ENCODE data around the gene SHISAL1.
A peak's percentile ranks its signal among the peaks of the same experiment; 100 is the strongest.
"Not testable (repeated sequence)": the region's sequence is repeated elsewhere in the genome, so short reads cannot be mapped to it uniquely, and the experiment has no call there.

SHISAL1 gene

DNA sequence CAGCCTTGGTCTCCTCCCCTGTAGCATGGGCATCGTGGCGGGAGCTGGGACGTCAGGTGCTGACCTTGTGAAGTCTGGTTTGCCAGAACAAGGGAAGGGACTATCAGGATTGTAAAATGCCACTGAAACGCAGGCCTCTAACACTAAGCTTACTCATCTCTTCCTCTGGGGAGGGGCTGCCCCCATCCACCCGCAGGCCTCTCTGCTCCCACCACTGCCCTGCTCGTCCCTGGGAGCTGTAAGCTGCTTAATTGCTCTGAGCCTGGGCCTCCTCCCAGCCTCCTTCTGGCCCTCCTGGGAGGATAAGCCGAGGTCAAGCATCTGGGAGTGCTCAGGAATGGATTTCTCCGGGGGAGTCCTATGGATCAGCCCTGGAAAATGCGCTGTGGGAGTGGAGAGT lies 8.4 kb downstream of the SHISAL1 start:
- FAIRE-seq (peak; percentile 53), DNase-seq (ENCODE audit: low spot score) (peak; percentile 48)

DNA sequence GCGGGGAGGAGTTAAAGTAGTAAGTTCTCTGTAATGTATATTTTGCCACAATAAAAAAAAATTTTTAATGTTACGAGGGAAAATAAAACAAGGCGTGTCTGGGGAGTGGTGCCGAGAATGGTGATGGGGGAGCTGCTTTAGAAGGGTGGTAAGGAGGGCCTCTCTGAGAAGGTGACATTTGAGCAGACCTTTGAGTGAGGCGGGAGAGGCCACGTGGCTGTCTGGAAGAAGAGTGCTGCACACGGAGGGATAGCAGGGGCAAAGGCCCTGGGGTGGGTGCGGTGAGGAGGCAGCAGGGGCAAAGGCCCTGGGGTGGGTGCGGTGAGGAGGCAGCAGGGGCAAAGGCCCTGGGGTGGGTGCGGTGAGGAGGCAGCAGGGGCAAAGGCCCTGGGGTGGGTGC lies 10.4 kb downstream of the SHISAL1 start:
- FAIRE-seq; DNase-seq (ENCODE audit: low spot score): not testable (repeated sequence)

DNA sequence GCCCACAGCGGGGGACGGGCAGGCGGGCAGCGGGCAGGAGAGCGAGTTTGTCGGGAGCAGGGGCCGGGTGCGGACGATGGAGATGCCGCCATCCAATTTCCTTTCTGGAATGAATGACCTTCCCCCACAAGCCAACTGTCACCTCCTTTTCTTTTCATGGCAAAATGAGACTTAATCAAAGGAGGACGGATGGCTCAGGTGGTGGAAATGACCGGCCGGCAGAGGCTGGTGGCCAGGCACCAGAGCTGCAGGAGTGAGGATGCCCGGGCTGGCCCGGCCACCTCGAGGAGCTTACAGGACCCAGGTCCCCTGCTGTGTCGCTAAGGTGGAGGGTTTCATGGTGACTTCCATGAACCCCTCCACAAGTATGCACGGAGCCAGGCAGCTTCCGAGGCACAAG lies 11.7 kb downstream of the SHISAL1 start:
- FAIRE-seq (no peak), DNase-seq (ENCODE audit: low spot score) (no peak)

DNA sequence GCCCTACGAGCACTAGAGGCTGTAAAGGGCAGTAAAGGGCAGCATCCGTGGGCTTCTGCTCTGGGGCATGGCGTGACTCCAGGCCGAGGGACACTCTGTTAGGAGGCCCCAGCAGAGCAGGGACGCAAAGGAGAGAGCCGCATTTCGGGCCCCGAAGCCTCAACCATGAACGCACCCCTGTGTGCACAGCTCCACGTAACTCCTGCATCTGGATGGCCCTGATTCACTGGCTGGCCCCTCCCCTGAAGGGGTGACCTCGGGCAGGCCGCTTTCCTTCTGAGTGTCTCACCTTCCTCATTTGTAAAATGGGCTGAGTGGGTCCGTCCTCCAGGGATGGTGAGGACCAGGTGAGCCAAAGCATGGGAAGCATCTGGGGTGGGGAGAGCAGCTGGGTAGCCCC lies 13.6 kb downstream of the SHISAL1 start:
- no peak for DNase-seq (ENCODE audit: low spot score)

DNA sequence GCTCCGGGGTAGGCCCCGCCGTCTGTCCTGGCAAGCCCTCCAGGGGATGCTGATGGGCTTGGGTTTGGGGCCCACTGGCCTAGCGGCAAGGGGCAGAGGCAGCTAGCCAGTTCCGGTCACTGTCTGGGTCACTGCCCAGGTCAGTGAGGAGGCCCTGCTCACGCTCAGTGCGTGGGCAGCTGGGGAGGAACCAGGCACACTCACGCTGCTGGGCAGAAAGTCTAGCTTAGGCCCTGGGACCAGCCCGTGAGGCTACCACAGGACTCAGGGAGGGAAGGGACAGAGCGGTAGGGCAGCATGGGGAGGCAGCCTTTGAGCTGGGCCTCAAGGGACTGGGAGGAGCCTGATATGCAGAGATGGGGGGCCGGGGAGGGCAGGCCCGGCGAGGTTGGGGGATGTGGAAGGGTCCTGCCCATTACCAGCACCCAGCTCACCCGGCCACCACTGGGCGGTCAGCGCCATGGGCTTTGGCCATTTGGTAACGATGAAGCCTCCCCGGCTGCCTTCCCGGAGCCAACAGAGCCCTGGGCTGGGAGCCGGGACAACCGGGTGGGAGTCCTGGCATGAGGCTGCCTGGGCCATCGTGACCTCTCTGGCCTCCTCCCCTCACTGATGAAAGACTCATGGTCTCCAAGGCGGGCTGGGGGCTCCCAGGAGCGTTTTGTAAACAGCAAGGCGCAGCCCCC lies 14.2 kb downstream of the SHISAL1 start:
- no peak for FAIRE-seq
- no peak for DNase-seq (ENCODE audit: low spot score)

More for the DNA sequence above, 13.6 kb downstream of the SHISAL1 start:
- no peak for FAIRE-seq

DNA sequence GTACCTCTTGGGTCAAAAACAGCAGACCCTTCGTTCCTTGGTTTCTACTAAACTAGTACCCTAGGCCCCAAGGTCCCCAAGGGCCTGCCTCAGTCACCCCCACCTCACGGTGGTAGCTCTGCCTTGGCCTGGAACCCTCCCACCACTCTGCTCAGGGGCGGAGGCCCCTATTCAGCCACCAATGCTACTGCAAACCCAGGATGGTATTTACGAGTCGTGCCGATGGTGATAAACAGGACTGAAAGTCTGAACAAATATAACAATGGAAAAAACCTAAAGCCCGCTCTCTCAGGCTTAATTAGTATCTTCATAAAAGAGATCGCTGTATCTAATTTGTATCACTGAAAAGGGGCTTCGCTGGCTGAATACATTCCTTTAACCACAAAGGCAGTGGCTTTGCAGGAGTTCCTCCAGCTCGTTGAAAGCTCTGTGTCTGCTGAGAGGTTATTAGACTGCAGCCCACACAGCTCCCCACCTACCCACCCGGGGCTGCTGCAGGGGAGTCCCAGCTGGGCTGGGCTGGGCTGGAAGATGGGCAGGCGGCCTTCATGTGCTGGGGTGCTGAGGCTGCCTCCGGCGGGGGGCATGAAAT lies 15.2 kb downstream of the SHISAL1 start:
- FAIRE-seq (no peak), DNase-seq (ENCODE audit: low spot score) (no peak)

DNA sequence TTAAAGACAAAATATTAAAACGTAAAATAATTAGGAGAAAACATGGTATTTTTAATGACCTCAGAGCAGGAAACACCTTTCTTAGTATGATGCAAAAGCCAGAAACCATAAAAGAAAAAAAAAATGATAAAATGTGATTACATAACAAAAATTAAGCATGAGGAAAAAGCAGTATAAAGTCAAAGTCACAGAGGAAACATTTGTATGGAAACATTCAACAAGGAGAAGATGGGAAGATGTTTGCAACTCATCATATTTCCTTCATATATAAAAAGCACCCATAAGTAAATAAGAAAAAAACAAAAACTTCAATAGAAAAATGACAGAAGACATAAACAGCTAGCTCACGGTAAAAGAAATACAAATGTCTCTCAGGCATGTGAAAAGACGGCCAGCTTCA lies 17.3 kb downstream of the SHISAL1 start:
- DNase-seq (ENCODE audit: low spot score) (no peak), FAIRE-seq (no peak)

DNA sequence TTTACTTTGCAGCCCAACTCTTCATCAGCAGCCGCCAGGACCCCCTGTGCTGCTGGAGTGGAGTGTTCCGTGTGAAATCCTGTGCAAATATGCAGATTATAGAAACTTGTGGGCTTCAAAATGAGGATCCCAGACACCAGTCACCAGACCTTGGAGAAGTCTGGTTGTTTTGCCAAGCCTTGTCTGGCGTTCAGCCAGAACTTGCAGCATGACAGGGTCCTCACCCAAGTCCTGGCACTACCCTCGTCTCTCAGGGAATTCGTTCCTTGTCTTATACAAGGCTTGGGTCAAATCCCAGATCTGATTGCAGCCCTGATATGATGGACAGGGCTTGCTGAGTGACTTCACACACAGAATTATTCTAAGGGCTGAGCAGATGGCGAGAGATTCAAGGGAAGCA lies 18.9 kb downstream of the SHISAL1 start:
- no peak for FAIRE-seq
- DNase-seq (ENCODE audit: low spot score) = no peak

DNA sequence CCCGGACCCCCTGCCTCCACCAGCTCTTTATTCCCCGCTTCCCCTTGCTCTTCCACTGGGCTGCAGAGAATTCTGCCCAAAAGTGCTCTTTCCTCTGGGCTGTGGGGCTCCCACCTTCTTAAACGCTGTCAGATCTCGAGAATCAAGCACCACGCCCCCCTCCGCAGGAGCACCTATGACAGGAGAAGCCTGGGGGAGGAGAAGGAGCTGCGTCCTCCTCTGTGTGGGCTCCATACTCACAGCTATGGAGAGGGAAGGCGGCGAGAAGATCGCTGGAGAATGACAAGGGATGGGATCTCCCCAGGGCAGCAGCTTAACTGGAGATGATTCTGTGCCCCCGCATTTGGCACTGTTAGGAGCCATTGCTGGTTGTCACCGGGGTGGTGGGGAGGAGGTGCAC lies 19.7 kb downstream of the SHISAL1 start:
- FAIRE-seq = no peak
- DNase-seq (ENCODE audit: low spot score) = no peak

DNA sequence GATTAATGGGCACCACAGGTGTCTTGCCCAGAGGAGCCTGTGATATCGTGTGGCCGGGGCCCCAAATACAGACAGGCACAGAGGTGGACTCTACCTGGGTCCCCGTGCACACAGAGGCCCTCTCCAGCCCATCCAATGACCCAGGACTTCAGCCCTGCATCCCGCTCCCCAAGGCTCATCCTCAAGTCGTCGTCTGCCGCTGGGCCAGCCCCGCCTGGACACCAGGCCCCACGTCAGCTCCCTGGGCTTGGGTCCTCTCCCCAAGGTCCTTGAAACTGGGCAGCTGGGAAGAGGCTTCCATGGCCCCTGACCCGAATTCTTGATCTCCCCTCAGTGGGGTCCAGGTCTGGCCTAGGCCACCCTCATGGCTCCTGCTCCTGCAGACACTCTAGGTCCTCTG lies 20.2 kb downstream of the SHISAL1 start:
- FAIRE-seq = no peak
- DNase-seq (ENCODE audit: low spot score) = no peak

DNA sequence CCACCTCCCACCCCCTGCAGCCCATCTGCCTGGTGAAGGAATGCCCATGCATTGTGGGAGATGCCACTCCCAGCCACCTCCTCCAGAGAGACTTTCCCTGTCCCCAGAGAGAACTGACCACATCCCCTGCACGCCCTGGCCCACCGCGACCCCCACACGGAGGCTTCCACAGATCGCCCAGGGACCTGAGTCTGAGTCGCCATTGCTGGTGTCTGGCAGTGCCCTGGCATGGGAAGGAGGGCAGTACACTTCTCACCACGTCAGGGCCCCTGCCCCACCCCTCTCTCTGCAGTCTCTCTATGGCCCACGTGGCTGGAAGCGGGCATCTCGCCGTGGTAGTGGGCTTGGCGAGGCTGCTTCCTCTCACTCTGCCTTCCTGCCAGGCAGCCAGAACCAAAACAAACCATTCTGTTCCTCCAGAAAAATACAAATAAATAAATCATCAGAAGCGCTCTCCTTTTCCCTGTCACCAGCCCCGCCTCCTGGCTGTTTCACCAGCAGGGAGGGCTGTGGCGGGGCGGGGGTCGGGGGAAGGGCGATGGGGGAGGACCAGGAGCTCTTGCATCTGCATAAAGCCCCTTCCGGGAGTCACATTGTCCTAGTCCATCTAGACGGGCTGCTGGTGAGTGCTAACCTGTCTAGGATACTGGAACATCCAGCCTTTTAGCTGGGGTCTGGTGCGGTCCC lies 20.9 kb downstream of the SHISAL1 start:
- no peak for FAIRE-seq
- no peak for DNase-seq (ENCODE audit: low spot score)

DNA sequence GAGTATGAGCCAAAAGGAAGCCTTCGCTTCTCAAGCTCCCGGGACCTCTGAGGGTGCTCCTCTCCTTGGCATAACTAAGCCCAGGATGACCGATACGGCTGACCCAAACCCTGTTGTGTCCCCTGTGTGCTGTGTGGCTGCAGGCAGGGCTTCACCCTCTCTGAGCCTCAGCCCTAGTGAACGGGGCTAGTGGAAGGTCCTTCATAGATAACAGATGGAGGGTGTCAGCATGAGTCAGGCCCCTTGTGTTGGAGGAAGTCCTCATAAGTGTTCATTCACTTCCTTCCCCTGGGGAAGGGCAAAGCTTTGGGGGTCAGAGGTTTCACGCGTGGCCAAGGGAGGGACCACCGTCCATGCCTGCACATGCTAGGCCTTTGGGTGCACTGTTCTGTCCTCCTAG lies 21.5 kb downstream of the SHISAL1 start:
- no peak for DNase-seq (ENCODE audit: low spot score)
- no peak for FAIRE-seq

DNA sequence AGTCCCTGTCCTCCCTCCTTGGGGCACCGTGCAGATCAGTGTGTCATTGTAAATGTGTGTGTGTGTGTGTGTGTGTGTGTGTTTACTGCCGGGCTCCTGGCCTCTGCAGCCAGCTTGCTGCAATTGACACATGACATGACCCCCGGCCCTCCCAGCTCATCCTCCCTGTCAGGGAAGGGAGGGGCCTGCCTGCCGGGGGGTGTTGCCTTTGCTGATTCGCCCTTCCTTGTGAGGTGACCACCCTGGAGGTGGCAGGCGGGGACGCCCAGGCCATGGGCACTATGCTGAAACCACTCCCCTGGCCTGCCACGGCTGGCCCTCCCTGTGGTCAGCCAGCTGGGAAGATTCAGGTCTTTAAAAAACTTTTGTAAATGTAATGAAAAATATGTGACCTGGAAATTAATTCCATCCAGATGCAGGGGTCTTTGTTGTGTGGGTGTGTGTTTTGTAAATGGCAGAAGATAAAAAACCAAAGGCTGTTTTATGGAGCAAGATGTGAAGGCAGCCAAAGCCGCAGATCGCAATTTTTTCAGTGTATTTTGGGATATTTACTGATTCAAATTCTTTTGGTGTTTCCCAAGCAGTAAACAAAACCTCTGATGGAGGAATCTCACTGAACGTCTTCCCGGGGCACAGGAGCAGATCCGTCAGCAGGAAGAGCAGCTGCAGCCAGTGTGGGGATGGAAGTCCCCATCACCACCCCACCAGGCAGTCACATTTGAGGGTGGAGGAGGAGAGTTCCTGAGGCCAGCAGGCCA lies 23.2 kb downstream of the SHISAL1 start:
- DNase-seq (ENCODE audit: low spot score) = no peak
- no peak for FAIRE-seq

DNA sequence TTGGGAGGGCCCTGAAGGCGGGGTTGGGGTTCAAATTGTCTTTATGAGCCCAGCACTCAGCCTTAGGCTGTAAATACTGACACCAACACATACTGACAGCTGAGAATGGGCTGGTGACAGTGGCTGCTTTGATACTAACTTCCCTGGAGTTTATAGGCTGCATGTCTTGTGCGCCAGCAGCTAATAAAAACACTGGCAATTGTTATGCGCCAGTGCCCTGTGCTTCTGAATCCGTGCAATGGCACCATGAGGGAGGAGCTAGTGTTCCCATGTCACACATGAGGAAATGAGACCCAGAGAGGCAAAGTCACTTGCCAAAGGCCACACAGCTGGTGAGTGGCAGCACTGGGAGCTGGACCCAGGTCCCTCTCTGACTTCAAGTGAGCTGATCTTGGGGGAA lies 23.8 kb downstream of the SHISAL1 start:
- FAIRE-seq = no peak
- no peak for DNase-seq (ENCODE audit: low spot score)

DNA sequence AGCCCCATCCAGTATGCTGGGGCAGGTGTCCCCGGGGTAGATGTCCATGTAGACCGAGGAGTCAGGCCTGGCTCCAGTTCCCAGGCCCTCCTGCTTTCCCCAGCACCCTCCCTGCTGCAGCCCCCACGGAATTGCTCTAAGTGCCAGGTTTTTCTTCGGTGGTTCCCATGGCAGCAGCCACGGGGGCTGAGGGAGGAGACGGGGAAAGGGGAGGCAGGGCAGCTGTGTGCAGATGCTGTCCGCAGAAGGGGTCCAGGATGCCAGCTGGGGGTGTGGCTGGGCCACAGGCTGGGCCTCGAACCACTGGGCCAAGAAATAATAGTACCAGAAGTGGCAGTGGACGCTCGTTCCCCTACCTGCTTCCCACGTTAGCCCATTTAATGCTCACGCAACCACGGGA lies 25.0 kb downstream of the SHISAL1 start:
- FAIRE-seq (no peak), DNase-seq (ENCODE audit: low spot score) (no peak)

DNA sequence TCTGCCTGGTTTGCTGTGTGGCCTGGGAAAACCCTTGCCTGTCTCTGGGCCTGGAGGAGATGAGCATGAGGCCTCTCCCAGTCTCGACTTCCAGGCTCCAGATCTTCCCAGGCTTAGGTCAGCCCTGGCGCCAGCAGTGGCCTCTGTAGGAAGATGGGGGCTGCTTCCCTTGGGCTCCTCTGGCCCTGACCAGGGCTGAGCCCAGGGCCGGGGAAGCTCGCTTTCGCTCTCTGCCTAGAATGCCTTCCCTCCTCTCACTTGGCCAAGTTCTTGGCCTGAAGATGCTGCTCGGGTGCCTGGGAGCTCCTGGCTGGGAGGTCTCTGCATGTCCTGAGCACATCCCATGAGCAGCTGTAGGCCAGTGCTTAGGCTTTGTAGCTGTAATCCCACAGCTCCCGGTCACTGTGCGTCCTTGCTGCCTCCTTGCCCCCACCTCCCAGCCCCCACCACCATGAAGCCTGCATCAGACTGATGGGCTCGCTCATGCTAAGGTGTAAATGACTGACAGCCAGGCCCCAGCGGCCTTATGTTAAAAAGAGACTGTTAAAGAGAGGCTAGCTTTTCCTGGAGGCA lies 25.5 kb downstream of the SHISAL1 start:
- FAIRE-seq = no peak

DNA sequence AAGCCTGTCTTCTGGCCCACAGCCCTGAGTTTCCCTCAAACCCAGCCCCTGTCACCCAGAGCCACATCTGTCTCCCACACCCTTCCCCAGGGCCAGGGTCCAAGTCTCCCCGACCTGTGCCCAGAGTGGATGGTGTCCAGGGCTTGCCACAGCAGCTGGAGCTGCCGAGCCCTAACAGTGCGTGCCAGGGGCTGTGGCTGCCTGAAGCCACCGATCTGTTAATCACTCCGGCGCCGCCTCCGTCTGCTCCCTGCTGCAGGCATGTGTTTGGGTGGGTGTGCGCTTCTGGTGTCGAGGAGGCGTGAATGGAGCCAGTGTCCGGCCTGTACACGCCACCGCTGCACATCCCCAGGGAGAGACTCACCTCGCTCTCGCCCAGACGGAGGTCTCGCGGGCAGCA lies 26.1 kb downstream of the SHISAL1 start:
- FAIRE-seq (no peak), DNase-seq (ENCODE audit: low spot score) (no peak)

More for the DNA sequence above, 25.5 kb downstream of the SHISAL1 start:
- no peak for DNase-seq (ENCODE audit: low spot score)

DNA sequence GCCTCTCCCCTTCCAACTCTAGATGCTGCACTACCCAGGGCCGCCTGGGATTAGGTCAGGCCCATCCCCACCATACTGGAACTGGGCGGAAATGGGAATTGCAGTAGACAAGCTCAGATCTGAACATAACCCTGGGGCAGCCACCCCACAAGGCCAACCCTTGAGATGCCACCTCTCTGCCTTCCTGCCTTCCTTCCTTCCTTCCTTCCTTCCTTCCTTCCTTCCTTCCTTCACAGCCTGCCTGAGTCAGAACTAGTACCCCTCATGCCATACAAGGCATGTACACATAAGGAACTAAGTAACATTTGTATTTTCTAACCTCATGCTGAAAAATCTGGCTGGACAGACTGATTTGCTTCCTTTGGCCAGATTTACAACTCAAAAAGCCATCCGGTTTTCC lies 28.0 kb downstream of the SHISAL1 start:
- no peak for FAIRE-seq
- no peak for DNase-seq (ENCODE audit: low spot score)

DNA sequence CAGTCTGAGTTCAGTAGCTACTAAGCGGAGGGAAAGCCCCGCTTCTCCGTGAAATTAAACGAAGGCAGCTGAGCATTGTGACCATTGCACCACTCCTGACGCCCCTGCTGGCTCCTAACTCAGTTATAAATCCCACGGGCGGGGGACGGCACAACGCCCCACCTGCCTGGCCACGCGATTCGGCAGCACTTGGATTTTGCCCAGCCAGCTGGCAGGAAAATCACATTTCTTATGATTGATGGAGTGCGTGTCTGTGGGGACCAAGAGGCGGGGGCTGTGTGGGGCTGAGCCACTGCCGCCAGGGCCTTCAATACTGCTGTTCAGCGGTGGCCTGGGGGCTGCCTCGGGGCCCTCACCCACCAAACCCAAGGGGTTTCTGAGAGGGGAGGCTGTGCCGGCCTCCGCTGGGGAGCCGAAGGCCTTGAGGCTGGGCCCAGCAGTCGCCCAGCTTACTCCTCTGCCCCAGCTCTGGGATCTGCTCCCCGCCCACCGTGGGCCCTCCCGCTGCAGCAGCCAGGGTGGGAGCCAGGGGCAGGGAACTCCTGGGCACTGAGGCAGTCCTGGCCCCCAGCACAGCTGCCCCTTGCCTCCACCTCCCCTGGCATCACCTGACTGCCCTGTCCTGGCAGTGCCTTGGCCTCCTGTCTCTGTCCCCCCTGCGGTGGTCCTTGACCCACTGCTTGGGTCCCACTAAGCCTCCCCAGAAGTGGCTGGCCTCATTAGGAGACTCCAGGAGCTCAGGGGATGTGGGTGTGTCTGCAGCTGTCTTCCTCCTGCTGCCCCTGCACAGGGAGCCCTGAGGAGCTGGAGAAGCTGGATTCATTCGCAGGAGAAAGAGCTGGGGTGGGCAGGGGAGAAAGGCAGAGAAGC lies 30.7 kb downstream of the SHISAL1 start:
- FAIRE-seq (no peak), DNase-seq (ENCODE audit: low spot score) (no peak)

DNA sequence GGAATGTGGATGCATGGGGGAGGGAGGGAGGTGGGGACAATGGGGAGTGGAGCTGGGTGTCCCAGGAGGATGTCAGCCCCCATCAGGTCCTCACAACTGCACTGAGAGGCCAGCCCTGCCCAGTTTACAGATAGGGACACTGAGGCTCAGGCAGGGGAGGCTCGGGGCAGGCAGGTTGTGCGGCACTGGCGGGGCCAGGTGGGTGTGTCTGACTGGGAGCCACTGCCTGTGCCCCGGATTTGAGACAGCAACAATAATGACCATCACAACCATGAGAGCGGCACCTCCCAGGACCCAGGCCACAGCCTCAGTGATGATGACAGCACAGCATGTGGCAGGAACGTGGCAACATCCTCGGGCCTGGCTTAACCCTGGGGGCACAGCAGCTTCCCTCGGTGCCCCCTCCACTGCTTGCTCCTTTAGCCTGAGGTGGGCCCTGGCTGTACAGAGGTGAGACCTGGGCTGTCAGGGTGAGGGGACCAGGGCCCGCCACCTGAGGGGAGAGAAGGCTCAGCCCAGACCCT lies 32.0 kb downstream of the SHISAL1 start:
- FAIRE-seq (no peak), DNase-seq (ENCODE audit: low spot score) (no peak)

DNA sequence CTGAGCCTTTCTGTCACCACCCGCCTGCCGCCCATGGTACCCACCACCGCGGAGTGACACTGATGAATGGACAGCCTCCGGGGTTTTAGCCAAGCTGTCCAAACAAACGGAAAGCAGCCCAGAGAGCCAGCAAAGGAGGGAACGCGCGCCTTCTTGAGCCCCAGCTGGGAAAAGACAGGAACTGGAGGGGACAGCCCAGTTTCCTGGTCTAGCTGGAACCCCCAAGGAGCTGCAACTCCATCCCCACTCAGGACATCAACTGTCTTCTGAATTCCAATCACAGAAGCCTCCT lies 33.7 kb downstream of the SHISAL1 start:
- no peak for FAIRE-seq
- DNase-seq (ENCODE audit: low spot score) = no peak

Measured in urothelium cell line (cell line).